ENCODE measurements around the gene COL4A3.
A peak's percentile ranks its signal among the peaks of the same experiment; 100 is the strongest.

COL4A3 gene

GRCh38 chr2:227296671-227297405, 132.4 kb downstream of the COL4A3 start:
- no peak for DNase-seq

DNA sequence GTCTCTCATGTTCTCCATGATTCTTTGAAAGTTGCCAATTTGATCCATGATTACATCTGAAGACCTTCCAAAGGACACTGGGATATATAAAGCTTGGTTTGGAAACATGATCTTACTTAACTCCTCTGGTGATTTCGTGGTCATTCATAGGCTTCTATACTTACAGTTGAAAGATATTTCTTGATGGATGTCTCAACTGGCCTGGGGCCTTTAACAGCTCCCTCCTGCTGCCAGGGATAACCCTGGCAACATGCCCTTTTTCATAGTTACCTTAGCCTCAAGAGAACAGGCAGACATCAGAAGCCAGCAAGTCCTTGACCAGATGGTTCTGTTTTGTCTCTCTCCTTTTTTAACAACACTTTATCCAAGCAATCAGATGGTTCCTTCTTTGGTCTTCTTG, 137.1 kb downstream of the COL4A3 start:
- no peak for DNase-seq

DNA sequence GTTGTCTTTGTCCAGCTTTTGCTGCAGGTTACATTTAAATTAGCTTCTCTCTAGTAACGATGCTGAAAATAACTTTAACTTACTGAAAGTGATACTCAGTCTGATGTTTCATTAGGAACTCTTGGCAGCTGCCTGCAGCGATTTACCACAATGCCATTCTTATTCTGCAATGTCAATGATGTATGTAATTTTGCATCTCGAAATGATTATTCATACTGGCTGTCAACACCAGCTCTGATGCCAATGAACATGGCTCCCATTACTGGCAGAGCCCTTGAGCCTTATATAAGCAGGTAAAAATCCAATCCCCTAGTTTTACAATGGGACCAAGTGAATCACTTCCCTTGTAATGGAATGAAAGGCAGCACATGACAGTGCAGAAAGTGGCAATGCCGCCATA, 144.4 kb downstream of the COL4A3 start:
- DNase-seq, result no peak

DNA sequence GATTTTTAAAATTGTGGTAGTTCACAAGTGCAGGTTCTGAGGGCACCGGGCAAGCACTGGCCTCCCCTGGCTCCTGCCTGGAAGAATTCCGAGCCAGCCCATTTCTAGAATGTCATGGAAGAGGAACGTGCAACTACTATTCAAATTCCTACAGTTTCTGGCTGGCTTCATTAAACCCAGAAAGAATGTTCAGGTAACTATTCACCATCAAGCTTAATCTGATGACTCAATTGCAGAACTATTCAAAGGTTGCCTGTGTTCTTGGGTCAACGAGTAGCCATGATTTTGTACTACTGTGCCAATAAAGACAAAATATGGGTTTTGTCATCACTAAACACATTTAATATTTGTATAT, 146.3 kb downstream of the COL4A3 start:
- no peak for DNase-seq

GRCh38 chr2:227311861-227312506, 147.6 kb downstream of the COL4A3 start:
- DNase-seq, result no peak

DNA sequence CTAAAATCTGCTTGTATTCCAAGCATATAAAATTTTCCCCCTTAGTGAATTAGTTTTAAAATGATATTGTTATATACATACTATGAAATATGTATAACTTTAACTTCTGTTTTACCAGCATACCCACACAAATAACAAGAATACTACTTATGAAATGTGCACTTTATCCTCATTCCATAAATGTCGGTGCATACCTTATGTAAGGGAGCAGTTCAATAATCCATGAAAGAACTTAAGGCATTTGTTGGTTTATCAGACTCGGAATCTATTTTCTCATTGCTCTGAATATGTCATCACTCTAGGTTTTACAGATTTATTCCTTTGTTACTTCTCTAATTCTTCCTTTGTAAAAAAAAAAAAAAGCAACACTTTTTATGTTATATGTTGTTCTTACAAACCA, 148.2 kb downstream of the COL4A3 start:
- DNase-seq, result no peak

- no peak for DNase-seq
Measured at GRCh38 chr2:227313310-227313709, 148.9 kb downstream of the COL4A3 start.

DNA sequence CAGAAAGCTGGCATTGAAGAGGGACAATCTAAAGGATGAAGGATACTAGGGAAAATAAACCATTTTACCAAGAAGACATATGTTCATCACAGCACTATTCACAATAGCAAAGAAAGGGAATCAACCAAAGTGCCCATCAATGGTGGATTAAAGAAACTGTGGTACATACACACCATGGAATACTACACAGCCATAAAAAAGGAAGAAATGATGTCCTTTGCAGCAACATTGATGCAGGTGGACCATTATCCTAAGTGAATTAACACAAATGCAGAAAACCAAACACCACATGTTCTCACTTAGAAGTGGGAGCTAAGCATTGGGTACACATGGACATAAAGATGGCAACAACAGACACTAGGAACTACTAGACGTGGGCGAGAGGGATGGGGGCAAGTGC, 153.4 kb downstream of the COL4A3 start:
- no peak for DNase-seq

- no peak for DNase-seq
Measured at GRCh38 chr2:227320305-227321094, 156.1 kb downstream of the COL4A3 start.

DNA sequence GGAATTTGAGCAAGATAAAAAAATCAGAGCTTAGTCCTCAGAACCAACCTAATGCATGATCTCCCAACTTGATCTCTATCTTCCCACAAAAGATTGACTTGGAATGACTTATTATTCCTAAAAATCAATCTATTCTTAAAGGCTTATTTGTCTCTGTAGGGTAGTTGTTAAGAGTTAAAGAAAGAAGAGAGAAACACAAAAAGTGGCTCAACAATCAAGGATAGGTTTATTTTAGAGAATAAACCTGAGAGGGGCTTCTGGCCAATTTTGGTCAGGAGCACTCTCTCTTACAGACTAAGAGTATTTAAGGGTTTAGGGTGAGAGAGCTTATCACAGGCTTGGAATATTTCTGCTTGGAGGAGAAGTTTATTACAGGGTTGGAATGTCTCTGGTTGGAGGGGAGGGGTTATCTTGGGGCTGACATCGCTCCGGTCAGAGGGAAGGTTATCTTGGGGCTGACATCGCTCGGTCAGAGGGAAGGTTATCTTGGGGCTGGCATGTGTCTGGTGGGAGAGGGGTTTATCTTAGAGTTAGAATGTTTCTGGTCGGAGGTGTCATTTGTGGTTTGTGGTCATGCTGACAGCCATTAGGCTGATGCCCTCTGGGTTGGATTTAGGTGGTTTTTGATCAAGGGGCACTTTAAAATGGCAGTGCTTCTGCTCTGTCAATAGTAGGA, 158.2 kb downstream of the COL4A3 start:
- no peak for DNase-seq

DNA sequence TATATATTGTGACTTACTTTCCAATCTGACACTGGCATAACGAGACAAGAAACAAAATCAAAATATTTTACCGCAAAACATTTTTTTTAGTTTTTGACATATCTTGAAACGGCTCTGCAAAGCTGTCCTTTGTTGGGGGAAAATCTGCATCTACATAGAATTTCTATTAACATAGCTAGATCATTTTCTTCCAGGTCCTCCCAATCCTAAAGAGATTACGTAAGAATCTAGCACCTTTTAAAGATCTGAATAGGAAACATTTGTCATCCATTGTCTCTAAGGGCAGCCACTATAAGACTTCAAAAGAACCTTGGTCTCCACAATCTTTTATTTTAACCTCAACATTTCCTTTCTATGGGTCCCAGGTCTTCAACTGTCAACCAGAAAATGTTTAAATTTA, 159.4 kb downstream of the COL4A3 start:
- no peak for DNase-seq

GRCh38 chr2:227324642-227324994, 160.2 kb downstream of the COL4A3 start:
- DNase-seq, result no peak

GRCh38 chr2:227324995-227325838, 160.8 kb downstream of the COL4A3 start, which contains the start of gene MFF:
TSS of gene MFF (plus strand) at chr2:227325251. CDS start at chr2:227330666, 5,415 bp downstream.
- peak in 1 of 2 experiments; percentile 55 for DNase-seq

- no peak for DNase-seq
Measured at GRCh38 chr2:227325839-227326195, 161.4 kb downstream of the COL4A3 start.

GRCh38 chr2:227326783-227327182, 162.4 kb downstream of the COL4A3 start:
- DNase-seq, result no peak

DNA sequence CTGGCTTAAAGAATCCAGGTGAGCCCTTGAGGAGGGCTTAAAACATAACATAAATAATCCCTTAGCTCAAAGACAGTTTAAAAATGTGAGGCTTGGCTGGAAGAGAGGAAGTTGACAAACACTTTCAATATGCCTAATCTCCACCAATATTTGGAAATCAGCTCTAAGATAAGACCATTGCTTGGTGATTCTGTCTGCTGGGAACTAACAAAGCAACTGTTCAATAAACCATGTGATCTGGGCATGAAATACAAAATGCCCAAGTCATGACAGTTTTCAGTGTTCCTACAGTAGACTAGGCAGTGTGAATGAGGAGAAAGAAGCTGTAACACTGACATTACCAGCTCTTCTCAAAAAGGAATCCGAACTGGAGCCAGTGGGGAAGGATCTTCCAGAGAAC, 171.3 kb downstream of the COL4A3 start:
- DNase-seq, result no peak

DNA sequence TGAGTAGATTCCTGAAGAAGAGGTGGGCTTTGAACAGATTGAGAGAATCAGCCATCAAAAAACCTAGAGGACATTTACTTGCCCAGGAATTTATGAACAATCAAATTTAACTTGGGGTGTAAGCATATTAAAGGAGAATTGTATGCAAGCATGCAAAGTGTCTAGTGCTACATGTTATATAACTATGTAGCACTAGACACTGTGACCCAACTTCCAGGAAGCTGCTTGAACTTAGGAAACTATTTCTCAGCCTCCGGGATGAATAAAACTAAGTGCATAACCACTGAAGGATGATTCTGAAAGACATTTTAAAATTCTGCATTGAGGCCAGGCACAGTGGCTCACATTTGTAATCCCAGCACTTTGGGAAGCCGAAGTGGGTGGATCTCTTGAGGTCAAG, 173.0 kb downstream of the COL4A3 start:
- DNase-seq, result no peak

DNA sequence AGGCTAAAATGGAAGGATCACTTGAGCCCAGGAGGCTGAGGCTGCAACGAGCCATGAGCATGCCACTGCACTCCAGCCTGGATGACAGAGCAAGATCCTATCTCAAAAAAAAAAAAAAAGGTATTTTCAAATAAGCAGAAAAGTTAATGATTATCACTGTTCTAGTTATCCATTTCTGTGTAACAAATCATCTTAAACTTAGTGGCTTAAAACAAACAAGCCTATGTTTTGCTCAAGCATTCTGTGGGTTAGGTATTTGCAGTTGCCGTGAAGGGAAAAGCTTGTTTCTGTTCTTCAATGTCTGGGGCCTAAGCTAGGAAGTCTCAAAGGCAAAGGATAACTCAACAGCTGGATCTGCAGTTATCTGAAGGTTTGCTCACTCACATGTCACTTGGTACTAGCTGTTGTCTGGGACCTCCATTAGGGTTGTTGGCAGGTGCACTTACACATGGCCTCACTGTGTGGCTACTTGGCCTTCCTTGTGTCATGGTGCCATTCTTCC, 174.7 kb downstream of the COL4A3 start:
- no peak for DNase-seq

GRCh38 chr2:227340106-227340505, 175.7 kb downstream of the COL4A3 start:
- DNase-seq, result no peak

DNA sequence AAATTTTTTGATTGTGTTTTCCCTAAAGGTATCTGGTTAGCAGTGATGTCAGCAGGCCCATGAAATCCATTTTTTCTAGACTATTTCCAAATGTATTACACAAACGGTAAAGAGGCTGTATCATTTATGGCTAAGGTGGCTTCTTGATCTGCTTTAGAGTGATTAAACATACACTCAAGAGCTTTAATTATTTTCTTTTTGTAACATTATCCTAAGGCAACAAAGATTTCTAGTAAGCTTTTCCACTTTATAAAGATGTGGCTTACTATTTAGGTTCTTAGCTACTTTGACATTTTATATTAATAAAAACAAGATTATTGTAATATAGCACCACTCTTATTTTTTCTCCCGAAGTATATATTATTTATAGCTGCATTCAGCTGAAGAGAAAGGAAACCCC, 177.1 kb downstream of the COL4A3 start:
- no peak for DNase-seq

DNA sequence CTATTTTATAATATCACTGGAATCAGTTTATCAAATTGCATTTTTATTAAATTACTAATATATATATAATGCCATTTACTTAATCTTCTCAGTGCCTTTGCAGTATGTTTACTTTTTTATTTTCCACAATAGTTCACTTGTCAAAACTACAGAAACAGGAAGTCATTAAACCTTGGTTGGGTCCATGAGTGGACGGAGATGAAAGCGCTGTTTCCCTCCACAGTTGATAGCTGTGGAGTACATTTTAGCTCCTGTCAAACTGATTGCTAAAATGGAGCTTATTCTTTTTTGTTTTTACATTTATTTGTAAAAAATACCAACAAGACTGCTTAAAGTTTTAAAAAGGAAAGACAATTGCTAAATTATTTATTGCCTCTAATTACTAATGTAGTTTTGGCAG, 179.8 kb downstream of the COL4A3 start:
- no peak for DNase-seq

GRCh38 chr2:227347117-227347516, 182.7 kb downstream of the COL4A3 start:
- DNase-seq, result no peak

Data from cerebellar nuclear complex (tissue), 1 donor.